MG63 (cell line): ENCODE results near the gene ATOSA. TPM values are rescaled to one million over a fixed set of nuclear protein-coding genes. Genes with fewer than 3 reads are reported as not detected.
A peak's percentile ranks its signal among the peaks of the same experiment; 100 is the strongest.

Experiments
- DNase-seq: peaks from one replicate; pipeline ENCODE4 v3.0.0-alpha.2; 2020
- H3K27me3 ChIP-seq: fragments of 250-450 bp; sonication (Bioruptor Pico); 2 replicates; pipeline ENCODE4 v1.5.1; 2020; ENCODE audit warnings: mild to moderate bottlenecking, moderate library complexity
- H3K36me3 ChIP-seq: fragments of 250-450 bp; sonication (Bioruptor Pico); 2 replicates; pipeline ENCODE4 v1.5.1; 2020; ENCODE audit warnings: mild to moderate bottlenecking, moderate library complexity
- H3K4me3 ChIP-seq: fragments of 250-450 bp; sonication (Bioruptor Pico); 2 replicates; pipeline ENCODE4 v1.5.1; 2020; ENCODE audit warnings: mild to moderate bottlenecking, moderate library complexity
- H3K9me3 ChIP-seq: fragments of 250-450 bp; sonication (Bioruptor Pico); 2 replicates; pipeline ENCODE4 v1.5.1; 2020; ENCODE audit warnings: mild to moderate bottlenecking, moderate library complexity
- total RNA-seq: library from RNA; depleted of rRNA; stranded (reverse); fragments of >200 nt; shearing (Covaris generic); gene quantifications from 2 replicates; pipeline ENCODE4 v1.2.3, GENCODE V29; 2014; ENCODE audit warnings: low replicate concordance

The ATOSA gene
- total RNA-seq, 1 experiment from 2014 or later = 5.6 TPM

GRCh38 chr15:52698514-52698913, 19.3 kb upstream of the ATOSA start:
- no peaks in the 10 kb centered on the region for H3K9me3 ChIP-seq
- H3K27me3 ChIP-seq = peaks cover 4% of the 10 kb centered on the region; the same call in 1 of the 2 replicates
- H3K36me3 ChIP-seq = no peaks in the 10 kb centered on the region
- no peak overlapping the region for H3K4me3 ChIP-seq
- no peak for DNase-seq

DNA sequence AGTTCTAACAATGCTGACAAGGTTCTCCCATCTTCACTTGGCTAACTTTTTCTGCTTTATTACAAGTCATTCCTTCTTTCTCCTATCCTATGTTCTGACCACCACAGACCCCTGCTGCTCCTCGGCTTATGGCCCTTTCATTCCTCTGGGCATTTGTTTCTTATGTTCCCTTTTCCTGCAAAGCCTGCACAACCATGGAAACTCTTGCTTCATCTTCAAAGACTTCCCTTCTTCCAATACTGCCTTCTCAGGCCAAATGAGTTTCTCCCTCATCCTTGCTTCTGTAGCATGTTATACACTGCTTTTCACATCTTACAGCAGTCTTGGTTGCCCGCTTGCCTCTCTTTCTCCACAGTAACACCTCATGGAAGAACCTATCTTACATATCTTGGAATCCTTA, 17.9 kb upstream of the ATOSA start:
- Histone ChIP-seq H3K4me3 (no peak overlapping the region), H3K9me3 (no peaks in the 10 kb centered on the region), H3K36me3 (no peaks in the 10 kb centered on the region), H3K27me3 (0 out of 2 replicates have a peak, but pooled peaks cover 2% of the 10 kb centered on the region)
- DNase-seq = no peak

DNA sequence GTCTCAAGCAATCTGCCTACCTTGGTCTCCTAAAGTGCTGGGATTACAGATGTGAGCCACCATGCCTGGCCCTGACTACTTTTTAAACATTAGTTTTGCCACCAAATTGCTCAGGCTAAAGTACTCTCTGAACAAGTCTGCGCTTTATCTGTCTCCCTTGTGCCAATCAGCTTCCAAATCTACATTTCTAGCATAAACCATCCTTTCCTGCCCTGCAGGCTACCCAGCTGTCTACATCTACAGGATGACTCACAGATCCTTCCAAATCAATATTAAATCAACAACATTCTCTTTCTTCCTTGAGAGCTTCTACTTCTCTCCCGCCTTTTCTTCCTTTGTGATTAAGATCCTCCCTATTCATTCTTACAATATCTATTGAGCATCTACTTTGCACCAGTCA, 16.0 kb upstream of the ATOSA start:
- no peak overlapping the region for H3K4me3 ChIP-seq
- no peaks in the 10 kb centered on the region for H3K9me3 ChIP-seq
- H3K36me3 ChIP-seq = no peaks in the 10 kb centered on the region
- H3K27me3 ChIP-seq = peaks cover 6% of the 10 kb centered on the region
- no peak for DNase-seq

GRCh38 chr15:52689562-52689961, 10.4 kb upstream of the ATOSA start:
- H3K27me3 ChIP-seq = peaks cover 13% of the 10 kb centered on the region
- no peak overlapping the region for H3K4me3 ChIP-seq
- no peaks in the 10 kb centered on the region for H3K36me3 ChIP-seq
- DNase-seq = no peak
- no peaks in the 10 kb centered on the region for H3K9me3 ChIP-seq

- Histone ChIP-seq H3K36me3 (no peaks in the 10 kb centered on the region; the same call in 1 of the 2 replicates), H3K27me3 (peaks cover 8% of the 10 kb centered on the region; the same call in 1 of the 2 replicates), H3K9me3 (0 out of 2 replicates have a peak, but pooled peaks cover 2% of the 10 kb centered on the region), H3K4me3 (no peak overlapping the region)
- no peak for DNase-seq
Observed at GRCh38 chr15:52683580-52683979, 4.4 kb upstream of the ATOSA start.

- H3K9me3 ChIP-seq = 0 out of 2 replicates have a peak, but pooled peaks cover 2% of the 10 kb centered on the region
- H3K36me3 ChIP-seq = no peaks in the 10 kb centered on the region; the same call in 1 of the 2 replicates
- no peak for DNase-seq
- H3K27me3 ChIP-seq = peaks cover 6% of the 10 kb centered on the region; the same call in 1 of the 2 replicates
- H3K4me3 ChIP-seq = no peak overlapping the region
Observed at GRCh38 chr15:52682781-52683180, 3.6 kb upstream of the ATOSA start.

DNA sequence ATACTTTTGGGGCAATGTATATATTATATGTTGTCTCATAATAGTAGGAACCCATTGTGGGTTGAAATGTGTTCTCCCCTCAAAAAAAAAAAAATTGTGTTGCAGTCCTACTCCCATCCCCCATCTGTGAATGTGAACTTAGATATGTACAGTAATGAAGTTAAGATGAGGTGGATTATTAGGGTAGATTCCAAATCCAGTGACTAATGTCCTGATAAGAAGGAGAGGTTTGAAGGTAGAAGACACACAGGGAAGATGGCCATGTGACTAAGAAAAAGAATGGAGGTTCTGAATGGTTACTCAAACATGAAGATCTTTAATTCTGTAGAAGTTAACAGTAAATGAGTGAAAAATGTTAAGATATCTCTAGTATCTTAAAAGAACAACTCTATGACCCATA, 3.0 kb upstream of the ATOSA start:
- Histone ChIP-seq H3K27me3 (peaks cover 4% of the 10 kb centered on the region; the same call in 1 of the 2 replicates), H3K9me3 (0 out of 2 replicates have a peak, but pooled peaks cover 2% of the 10 kb centered on the region), H3K4me3 (no peak overlapping the region), H3K36me3 (no peaks in the 10 kb centered on the region; the same call in 1 of the 2 replicates)
- no peak for DNase-seq

DNA sequence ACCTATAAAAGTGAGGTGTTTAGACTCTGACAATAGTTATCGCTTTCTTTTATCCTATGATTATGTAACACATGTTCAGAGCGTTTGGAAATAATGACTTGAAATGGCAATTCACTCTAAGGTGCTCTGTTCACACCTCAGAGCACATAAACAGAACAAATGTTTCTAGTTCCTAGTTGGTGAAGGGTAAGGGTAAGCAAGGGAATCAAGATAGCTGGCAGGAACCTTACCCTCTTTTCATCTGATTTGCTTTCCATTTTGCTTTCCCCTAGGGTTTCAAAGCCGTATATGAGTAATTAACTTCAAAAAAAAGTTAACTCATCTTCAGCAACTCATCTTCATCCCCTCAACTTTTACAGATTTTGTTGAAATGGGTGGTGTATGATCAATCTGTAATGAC, 2.3 kb upstream of the ATOSA start:
- DNase-seq = no peak
- H3K4me3 ChIP-seq = no peak overlapping the region
- H3K27me3 ChIP-seq = peaks cover 4% of the 10 kb centered on the region; the same call in 1 of the 2 replicates
- peaks cover 3% of the 10 kb centered on the region; the same call in 1 of the 2 replicates for H3K36me3 ChIP-seq
- H3K9me3 ChIP-seq = 0 out of 2 replicates have a peak, but pooled peaks cover 2% of the 10 kb centered on the region

- Histone ChIP-seq H3K9me3 (0 out of 2 replicates have a peak, but pooled peaks cover 2% of the 10 kb centered on the region), H3K4me3 (no peak overlapping the region), H3K27me3 (peaks cover 4% of the 10 kb centered on the region; the same call in 1 of the 2 replicates), H3K36me3 (peaks cover 3% of the 10 kb centered on the region; the same call in 1 of the 2 replicates)
- no peak for DNase-seq
Observed at GRCh38 chr15:52680761-52681160, 1.6 kb upstream of the ATOSA start.

GRCh38 chr15:52680041-52680391, 828 bp upstream of the ATOSA start:
- peaks cover 5% of the 10 kb centered on the region; the same call in 1 of the 2 replicates for H3K36me3 ChIP-seq
- peak overlapping the region; percentile 92 for H3K4me3 ChIP-seq
- no peak for DNase-seq
- H3K27me3 ChIP-seq = peaks cover 4% of the 10 kb centered on the region; the same call in 1 of the 2 replicates
- H3K9me3 ChIP-seq = 0 out of 2 replicates have a peak, but pooled peaks cover 2% of the 10 kb centered on the region

DNA sequence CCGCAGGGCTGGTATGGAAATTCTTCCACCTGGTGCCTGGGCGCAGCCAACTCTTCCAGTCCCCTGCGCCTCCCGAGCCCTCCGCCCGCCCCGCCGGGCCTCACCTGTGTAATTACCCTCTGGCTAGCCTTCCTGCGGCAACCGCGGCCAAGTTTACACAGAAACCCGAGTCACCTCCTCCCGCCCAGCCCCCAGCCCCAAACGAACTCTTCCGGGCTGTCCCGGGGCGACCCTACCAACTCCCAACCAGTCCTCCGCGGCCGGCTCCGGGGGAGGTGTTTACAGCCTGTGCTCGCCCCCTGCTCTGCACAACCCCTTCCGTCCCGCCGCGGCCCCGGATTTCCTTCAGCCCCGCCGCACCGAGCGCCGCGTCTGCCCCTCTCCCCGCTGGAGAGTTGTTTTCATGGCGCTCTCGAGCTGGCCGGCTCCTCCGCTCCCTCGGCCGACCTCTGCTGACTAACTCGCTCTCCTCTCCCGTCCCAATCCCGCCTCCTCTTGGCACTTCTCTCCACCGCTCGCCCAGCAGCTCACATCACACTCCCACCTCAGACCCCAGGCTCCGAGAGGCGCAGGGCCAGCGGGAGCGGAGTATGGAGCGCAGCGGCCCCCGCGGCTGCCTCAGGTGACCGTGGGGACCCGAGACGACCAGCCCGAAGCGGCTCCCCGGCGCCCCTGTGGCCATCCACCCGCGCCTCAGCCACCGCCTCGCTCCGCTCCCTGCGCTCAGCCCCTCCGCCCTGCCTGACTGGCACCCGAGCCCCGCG, 538 bp downstream of the ATOSA start:
- H3K4me3 ChIP-seq = peak overlapping the region; percentile 92
- DNase-seq = peak; percentile 75
- H3K27me3 ChIP-seq = peaks cover 4% of the 10 kb centered on the region; the same call in 1 of the 2 replicates
- H3K9me3 ChIP-seq = 0 out of 2 replicates have a peak, but pooled peaks cover 2% of the 10 kb centered on the region
- peaks cover 8% of the 10 kb centered on the region; the same call in 1 of the 2 replicates for H3K36me3 ChIP-seq

- H3K27me3 ChIP-seq = peaks cover 4% of the 10 kb centered on the region; the same call in 1 of the 2 replicates
- peak overlapping the region; percentile 92 for H3K4me3 ChIP-seq
- peak; percentile 73 for DNase-seq
- peaks cover 8% of the 10 kb centered on the region; the same call in 1 of the 2 replicates for H3K36me3 ChIP-seq
- 0 out of 2 replicates have a peak, but pooled peaks cover 2% of the 10 kb centered on the region for H3K9me3 ChIP-seq
Observed at GRCh38 chr15:52677593-52678467, 1.4 kb downstream of the ATOSA start.

DNA sequence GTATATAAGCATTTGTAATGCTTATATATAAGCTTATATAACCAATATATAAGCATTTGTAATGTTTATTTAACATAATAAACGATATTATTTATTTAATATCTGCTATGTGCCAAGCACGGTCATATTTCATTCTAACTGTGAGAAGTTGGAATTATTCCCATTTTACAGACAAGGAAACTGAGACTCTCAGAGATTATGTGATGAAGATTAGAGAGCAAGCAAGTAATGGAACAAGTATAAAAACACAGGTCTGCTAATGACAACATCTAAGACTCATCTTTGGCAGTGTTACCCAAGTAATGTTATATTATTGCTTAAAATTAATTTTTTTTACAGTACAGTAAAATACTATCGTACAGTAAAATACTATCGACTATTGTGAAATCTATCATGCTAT, 4.4 kb downstream of the ATOSA start:
- Histone ChIP-seq H3K4me3 (no peak overlapping the region), H3K27me3 (no peaks in the 10 kb centered on the region), H3K36me3 (peaks cover 13% of the 10 kb centered on the region), H3K9me3 (no peaks in the 10 kb centered on the region)
- no peak for DNase-seq

DNA sequence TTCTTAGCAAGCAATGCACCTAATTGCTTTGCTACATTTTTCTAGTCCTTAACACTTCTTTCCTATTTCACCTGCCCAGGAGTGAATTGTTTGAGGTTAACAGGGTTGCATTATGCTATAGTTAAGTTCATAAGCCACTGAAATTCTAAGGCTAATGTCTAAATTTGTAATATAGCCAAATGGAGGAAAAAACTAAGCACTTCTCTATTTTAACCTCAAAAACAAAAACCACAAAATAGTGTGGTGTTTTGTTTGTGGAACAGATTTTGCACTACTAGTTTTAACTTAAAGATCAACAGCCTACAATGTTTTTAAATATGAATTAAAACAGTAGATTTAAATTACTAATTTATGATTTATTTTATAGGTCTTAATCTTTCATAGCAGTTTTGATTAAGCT, 5.5 kb downstream of the ATOSA start:
- peaks cover 13% of the 10 kb centered on the region for H3K36me3 ChIP-seq
- no peaks in the 10 kb centered on the region for H3K27me3 ChIP-seq
- no peak overlapping the region for H3K4me3 ChIP-seq

DNA sequence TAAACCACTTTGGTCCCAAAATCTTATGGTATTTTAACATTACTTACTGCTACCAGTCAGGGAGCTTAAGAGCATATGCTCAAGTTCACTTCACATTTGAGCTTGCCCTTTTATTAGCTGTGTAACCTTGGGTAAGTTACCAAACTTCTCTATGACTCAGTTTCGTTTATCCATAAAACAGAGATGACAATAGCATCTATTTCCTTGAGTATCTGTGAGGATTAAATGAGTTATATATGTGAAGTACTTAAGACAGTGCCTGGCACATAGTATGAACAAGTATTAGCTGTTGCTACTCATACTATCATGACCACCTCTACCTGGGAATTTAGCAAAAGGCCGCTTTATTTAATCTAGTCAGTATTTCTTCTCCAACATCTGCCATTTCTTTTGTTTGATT, 5.9 kb downstream of the ATOSA start:
- Histone ChIP-seq H3K9me3 (no peaks in the 10 kb centered on the region), H3K4me3 (no peak overlapping the region), H3K27me3 (no peaks in the 10 kb centered on the region), H3K36me3 (peaks cover 13% of the 10 kb centered on the region)
- no peak for DNase-seq

More for the DNA sequence above, 5.5 kb downstream of the ATOSA start:
- H3K9me3 ChIP-seq = no peaks in the 10 kb centered on the region
- no peak for DNase-seq

DNA sequence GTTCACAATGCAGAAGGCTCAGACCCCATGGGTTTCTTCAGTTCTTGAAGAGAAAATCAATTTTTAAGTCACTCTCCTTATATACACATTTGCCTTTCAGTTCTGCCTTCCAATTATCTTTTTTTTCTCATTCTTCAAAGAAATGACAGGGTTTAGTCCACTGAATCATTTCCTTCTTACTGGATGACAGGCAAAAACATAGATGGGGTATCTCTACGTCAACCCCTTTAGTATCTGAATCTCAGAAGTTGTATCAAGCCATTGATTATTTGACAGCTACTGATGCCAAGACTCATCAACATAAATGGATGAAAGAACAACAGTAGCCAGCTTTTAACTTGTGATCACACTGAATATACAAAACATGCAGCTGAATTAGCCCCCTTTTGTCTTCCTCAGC, 6.5 kb downstream of the ATOSA start:
- Histone ChIP-seq H3K4me3 (no peak overlapping the region), H3K36me3 (peaks cover 13% of the 10 kb centered on the region), H3K27me3 (no peaks in the 10 kb centered on the region), H3K9me3 (no peaks in the 10 kb centered on the region)
- no peak for DNase-seq

- H3K36me3 ChIP-seq = peaks cover 15% of the 10 kb centered on the region
Observed at GRCh38 chr15:52670087-52670486, 9.1 kb downstream of the ATOSA start.

More at GRCh38 chr15:52670087-52670486, 9.1 kb downstream of the ATOSA start:
- Histone ChIP-seq H3K4me3 (no peak overlapping the region), H3K9me3 (no peaks in the 10 kb centered on the region), H3K27me3 (no peaks in the 10 kb centered on the region)
- DNase-seq = no peak
